ENCODE data around the gene OGDHL.
"Not testable (repeated sequence)": the region's sequence is repeated elsewhere in the genome, so short reads cannot be mapped to it uniquely, and the experiment has no call there.

Gene OGDHL

DNA sequence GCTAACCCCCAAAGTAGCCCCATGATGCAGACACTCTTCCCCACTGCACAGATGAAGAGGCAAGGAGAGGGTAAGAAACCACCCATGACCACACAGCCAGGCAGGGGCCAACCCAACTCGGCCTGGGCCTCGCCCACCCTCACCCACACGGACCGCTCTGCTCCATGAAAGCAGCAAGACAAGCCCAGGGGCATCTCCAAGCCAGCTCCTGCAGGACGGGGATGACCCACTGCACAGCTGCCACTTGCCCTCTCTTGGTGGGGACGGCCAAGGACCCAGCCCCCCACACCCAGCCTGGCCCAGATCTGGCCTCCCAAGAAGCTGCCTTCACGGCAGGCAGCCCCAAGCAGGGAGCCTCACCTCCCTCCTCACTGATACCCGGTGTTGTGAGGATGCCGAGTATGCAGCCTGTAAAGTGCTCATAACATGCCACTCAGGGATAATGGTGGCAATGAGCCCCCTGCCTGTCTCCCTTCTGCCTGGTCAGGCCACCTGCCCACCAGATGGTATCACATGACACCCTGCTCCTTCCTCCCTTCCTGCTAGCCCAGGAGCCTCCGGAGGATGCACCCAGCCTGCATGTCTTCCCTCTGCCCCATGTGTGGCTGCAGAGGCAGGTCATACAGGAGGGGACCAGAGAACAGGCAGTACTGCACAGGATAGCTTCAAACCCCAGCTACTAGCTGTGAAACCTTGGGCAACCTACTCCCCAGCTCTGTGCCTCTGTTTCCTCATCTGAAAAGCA, 23.3 kb downstream of the OGDHL start:
- no peak for DNase-seq

DNA sequence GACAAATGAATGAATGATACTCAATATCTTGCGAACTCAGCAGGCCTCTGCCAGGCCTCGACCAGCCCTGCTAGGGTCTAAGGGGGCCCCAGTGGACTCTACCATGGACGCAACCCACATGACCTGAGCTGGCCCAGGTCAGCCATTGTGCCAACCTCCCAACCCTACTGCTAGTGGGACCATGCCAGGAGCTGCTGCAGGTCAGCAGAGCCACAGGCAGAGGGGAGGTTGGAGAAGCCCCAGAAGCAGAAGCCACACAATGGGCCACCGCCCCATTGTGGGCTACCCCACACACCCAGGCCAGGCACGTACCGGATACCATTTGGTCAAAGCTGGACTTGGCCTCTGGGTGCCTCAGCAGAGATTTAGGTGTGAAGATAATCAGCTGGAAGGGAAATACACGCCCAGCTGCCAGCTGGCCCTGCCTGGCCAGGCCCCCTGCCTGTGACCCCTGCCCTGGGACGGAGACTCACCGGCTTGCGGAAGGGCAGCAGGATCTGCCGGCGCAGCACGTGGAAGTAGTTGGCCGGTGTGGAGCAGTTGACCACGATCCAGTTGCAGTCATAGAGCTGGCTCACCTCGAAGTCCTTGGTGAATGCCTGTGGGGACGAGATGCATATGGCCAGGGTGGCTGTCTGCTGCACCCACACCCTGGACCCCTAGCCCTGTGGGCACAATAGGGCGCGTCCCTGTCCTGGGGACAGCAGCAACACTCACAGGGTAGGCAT, 24.5 kb downstream of the OGDHL start:
- no peak for DNase-seq

DNA sequence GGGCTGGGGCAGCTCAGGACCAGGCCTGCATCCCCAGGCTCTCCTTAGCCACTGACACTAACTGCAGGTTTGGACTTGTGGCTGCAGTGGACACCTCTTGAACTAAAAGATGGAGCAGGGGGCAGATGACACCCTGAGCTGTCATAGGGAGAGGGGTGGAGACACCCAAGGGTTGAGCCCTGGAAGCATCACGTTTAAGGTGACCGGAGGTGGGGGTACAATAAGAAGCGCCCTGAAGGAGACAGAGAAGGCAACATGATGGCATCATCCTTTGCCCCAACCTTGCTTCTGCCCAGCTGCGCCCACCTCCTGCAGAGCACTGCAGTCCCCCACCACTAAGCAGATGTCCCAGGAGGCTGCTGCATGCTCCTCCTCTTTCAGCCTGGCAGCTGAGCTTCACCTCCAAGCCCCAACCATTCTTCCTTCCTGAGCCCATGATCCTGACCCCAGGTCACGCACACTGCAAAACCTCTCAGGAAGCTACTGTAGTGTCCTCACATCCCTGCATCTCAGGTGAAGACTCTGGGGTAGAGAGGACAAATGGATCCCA, 25.5 kb downstream of the OGDHL start:
- DNase-seq, result no peak

DNA sequence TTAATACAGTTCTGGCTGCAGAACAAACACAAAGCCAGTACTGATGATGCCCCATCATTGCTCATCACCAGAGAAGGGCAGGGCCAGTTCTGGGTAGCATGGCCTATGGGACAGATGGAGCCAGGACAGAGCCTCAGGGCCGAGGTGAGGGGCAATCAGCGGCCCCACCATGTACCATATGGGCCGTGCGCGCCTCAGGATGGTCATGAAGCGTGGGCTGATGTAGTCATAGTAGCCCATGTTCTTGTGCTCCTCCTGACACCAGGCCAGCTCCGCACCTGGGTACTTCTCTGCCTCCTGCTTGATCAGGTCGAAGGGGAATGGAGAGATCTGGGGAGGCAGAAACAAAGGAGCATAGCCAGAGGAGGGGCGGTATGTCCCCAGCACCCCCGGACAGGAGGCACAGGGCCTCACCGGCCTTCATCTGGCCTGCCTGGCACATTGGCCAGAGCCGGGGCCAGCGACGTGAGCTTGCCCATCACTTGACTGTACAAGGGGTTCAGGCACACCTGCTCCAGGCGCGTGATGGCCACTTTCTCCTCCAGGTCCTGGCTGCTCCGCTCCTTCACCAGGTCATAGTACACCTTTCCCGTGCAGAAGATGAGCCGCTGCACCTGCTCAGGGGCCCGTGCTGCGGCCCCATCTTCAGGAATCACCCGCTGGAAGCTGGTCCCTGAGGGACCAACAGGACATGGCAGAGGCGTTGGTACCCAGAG, 26.1 kb downstream of the OGDHL start:
- DNase-seq, result no peak

DNA sequence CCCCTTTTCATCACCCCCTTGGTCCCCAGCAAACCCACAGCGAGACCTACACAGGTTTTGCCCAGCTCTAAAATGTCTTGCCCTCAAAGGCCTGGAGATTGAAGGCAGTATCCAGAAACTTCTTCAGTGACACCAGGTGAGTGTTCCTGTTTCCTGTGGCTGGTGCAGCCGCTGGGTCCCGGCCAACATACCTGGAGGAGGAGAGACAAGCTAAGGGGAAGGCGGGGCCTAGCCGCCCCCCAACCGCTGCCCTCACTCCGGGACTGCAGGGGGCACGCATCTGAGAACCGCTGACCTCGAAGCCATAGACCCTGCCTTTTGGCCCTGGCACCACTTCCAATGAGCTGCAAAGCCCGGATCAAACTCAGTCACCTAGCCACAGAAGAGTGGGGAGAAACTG, 27.0 kb downstream of the OGDHL start:
- no peak for DNase-seq

DNA sequence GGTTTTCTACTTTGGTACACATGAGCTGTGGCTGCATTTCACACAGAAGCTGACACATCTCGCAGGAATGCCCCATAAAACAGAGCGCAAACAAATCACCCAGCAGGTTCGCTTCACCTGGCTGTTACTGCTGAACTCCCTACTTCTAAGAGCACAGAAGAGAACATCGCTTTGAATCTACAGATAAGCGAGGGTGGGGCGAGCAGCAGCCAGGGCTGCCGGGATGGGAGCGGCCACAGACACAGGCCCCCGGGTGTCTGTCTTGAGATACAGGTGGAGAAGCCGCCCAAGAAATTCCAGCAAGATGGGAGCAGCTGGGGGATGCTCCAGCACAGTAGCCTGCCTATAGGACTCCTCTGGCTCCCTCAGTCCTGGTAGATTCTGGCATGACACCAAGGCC, 27.4 kb downstream of the OGDHL start:
- DNase-seq, result no peak

DNA sequence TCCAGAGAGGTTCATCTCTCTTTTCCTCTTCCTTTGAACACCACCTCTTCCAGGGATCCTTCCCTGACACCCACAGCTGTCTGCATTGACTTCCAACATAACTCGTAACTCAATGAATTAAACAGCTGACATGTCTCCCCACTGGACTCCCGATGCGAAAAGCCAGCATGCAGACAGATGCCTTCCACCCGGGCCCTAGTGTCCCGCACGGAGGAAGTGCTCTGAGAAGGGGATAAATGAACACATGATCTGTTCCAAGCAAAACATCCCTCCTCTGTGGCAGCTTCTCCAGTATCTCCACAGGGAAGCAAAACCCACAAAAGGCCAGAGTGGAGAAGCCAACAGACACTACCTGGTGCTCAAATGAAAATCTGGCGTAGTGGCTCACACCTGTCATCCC, 28.3 kb downstream of the OGDHL start:
- DNase-seq, result no peak

DNA sequence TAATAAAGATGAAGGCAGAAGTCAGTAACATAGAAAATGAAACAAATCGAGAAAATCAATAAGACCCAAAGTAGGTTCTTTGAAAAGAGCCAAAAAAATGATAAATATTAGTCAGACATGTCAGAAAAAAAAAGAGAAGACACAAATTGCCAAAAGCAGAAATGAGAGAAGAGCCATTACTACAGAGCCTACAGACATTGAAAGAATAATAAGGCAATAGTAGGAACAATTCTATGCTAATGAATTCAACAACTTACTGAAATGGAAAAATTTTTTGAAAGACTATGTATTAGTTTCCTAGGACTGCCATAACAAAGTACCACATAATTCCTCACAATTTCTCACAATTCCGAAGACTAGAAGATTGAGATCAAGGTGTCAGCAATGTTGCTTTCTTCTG, 35.5 kb downstream of the OGDHL start:
- DNase-seq, result no peak

DNA sequence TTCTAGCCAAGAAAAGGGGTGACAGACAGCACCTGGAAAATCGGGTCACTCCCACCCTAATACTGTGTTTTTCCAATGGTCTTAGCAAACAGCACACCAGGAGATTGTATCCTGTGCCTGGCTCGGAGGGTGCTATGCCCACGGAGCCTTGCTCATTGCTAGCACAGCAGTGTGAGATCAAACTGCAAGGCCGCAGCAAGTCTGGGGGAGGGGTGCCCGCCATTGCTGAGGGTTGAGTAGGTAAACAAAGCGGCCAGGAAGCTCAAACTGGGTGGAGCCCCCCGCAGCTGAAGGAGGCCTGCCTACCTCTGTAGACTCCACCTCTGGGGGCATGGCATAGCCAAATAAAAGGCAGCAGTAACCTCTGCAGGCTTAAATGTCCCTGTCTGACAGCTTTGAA, 47.0 kb downstream of the OGDHL start:
- DNase-seq, result not testable (repeated sequence)

DNA sequence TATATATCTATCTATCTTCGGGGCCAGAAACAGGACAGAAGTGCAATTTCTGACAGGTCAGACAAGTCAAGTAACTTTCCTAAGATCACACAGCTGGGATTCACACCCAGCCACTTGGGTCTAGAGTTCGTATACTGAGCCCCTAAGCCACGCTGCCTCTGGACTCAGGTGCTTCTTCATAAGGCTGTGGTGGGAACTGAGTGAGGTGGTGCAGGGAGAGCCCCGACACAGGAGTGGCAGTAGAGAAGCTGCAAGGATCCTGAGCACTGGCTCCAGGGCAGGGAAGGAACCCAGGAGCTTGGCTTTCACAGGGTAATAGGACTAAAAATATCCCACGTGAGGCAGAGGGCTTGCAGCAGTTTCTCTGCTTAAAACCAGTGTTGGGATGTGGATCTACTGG, 48.9 kb downstream of the OGDHL start:
- no peak for DNase-seq

DNA sequence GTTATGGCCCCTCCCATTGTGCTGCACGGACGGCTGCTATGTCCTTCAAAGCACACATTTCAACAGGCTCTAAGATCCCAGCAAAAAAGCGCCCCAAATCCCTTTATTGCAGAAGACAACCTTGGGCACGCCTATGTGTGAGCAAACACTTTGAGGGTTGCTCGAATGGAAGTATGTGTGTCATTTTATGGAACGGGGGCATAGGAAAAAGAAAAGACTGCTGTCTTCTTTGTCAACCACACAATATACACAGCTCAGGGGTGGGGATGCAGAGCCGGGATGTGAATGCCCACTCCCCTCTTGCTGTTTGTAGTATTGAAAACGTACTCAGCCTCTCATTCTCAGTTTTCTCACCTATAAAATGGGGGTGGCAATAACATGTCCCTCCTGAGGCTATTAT, 50.6 kb downstream of the OGDHL start:
- DNase-seq, result no peak

DNA sequence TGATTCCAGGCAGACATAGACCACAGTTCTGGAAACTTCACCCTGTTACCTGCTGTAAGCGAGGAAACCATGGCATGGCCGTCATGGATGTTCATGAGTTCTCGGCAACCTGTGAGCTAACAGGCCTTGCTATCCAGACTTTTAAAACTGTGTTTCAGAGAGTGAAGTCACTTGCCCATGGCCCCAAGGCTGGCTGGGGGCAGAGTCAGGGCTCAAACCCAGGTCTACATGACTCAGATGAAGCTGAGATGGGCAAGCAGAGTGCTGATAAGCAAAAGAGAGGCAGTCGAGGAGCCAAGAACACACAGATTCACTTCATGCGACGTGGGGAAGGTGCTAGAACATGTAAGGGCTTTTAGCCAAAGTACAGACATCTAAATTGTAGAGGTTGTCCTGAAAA, 51.2 kb downstream of the OGDHL start:
- DNase-seq, result no peak

DNA sequence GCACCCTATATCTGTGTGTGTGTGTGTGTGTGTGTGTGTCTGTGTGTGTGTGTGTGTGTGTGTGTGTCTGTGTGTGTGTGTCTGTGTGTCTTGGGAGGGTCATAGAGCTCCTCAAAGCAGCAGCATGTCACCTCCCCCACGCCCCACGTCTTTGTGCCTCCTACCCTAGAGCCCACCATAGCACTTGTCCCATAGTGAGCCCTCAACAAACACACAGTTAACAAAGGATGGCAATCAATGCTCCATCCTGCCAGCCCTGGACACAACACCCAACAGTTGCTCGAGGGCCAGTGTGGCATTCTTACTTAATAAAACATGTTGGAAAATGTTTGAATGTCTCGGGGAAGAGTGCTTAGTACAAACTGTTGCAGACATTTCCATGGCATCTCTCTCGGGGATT, 52.2 kb downstream of the OGDHL start:
- DNase-seq, result no peak

DNA sequence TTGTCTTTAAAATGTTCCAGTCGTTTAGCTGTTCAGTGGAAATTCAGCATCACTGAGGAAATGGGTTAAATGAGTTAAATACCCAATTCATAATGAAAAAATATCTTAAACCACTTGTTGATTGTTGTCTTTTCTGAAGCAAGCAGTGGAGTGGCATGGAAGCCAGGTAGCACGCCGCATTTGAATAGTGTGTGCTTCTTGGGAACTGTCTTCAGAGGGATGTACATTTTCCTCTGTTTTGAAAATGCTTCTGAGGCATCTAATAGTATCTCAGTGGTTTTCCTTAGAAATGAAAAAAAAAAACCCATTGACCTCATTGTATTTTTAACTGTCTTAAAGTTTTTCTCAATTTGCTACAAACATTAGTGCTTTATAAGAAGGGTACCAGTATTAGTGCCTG, 54.5 kb downstream of the OGDHL start:
- DNase-seq, result no peak

DNA sequence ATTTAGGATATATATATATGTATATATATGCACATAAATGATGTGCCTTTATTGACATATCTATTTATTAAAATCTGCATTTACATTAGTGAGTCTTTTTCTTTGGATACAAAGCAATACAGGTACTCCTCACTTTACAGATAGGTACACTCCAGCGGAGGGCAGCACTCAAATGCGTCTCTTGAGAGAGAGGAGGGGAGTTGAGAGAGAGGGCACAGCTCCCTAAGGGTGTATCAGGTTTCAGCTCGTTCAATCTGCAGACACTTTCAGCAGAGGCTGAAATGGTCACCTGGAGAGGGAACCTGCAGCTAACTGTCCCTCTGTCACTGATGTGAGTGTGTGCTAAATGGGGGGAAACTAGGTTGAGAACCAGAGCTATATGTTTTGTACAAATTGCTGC, 61.1 kb downstream of the OGDHL start:
- no peak for DNase-seq

DNA sequence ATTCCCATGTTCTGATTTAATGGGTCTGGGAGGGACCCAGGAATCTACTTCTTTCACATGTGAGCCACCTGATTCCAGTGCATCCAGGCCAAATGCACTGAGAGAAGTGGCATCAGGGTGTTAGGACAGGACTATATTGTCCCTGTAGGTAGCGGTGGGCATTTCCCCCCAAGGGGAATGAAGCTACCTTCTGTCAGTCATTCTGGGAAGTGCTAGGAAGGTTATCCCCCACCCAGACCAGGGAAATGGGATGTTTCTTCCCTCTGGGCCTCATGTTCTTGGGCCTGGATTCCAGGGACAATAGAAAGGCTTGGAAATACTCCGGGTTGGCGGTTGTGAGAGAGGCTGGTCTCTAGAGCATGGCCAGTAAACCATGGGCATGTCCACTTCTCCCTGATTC, 61.9 kb downstream of the OGDHL start:
- no peak for DNase-seq

DNA sequence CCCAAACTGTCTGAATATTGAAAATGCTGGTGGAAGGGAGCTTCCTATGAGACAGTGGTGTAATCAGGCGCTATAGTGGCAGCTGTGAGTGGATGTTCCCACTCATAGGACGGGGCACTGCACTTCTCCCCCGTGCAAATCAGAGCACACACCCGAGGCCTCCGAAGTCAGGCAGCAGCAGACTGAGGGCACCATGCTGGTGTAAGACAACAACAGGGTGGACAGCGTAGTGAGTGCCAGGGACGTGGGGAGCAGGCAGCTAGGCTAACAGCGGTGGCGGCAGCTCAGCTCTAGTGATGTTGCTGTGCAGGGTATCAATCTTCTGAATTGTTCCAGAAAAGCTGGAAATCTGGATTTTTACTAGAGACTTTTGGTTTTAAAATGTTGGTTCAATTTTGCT, 63.4 kb downstream of the OGDHL start:
- DNase-seq, result no peak

DNA sequence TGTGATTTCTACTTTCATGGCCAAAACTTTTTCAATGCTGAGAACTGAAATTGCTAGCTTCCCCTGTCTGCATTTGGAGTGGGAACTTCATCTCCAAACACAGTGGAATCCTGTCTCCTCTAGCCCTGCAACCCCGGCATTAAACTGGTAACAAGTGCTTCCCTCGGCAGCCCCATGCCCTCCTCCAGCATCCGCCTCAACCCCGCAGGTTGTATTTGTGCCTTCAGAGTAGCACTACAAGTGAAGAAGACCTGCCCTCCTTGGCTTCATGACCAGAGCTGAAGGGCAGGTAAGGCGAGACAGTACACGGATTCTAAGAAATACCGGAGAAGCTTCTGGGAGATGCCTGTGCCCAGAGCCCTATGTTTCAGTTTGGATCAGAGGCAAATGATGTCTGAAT, 65.8 kb downstream of the OGDHL start:
- DNase-seq, result no peak

DNA sequence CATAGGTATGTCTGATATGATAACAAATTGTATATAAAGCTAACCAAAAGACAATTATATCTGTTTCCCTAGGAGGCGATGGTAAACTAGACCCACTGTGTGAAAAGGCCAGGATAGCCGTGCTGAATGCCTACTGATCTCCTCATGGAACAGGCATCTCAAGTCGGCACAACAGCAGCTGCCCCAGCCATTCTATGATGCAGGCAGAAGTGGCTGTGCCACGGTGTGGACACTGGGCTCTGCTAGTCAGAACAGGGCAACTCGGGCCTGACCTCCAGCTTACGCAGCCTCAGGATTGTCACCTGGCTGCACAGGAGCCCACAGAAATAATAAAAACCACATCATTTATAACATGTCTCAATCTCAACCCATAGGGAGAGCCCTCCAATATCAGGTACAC, 67.7 kb downstream of the OGDHL start:
- no peak for DNase-seq

DNA sequence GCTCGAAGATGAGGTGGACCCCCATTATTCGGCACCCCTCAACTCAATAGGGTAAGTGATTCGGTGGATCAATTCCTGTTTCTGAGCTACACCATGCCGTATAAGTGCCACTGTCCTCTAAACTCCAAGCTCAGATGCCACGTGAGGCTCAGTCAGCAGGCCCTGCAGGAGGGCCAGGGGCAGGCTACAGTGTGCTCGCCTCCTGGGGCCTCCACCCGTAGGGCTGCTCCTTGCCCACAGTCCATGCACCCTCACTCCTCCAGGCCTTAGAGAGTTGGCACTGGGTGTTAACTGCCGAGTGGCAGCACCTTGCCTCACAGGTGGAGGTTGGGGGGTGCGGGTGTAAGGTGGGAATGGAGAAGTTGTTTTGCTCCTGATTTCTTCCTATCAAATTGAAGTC, 70.5 kb downstream of the OGDHL start:
- DNase-seq, result no peak

DNA sequence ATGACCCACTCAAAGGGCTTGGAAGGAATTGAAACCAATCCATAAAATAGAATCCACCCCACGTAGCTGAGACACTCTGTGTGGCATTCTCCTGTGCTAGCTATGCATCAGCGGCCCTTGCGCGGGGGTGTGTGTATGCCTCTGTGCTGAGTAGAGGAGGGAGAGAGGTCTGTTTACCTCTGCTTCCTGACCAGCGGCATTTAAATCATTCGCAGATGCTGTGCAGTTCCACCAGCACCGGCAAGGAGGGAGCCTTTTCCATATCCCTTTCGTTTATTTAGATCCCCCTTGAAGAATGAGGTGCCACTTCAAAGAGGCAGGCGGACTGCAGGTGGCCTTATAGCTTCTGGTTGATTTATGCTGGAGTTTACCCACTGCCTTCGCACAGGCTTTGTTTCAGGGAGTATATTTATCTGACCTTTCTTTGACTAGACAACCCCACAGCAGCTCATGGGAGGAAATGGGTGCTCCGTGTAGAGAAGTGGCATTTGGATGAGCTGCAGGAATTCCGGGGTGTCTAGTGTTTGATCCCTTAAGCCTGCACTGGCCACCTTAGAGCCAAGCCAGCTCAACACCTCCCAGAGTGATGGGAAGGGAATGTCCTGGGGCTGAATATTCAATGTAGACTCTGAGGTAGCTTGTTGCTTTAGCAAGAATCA, 71.3 kb downstream of the OGDHL start:
- no peak for DNase-seq

DNA sequence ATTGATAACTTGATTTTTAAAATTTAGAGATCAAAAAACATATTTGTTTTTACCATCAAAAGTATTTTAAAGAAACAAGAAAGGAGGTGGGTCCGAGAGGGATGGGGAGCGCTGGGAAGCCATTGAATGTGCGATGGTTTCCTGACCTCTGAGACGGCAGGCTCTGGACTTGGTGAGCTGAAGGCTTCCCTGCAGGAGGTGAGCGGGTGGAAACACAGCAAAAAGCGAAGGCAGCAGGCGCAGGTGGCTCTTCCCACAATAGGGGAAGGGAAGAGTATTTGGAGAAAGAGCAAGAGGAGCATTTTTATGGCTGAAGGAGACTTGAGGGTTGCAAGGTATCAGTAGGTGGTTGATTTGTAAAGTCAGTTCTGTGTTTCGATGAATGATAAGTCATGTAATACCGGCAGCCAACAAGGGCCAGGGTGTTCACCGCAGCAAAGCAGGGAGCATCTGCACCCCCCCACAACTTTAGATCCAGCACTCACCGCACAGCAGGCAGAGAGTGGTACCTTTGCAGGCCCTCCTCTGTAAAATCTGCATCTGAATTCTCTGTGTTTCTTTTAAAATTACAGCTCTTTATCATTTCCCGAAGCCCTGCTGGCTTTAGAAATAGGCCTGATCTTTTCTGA, 72.1 kb downstream of the OGDHL start:
- DNase-seq, result no peak

DNA sequence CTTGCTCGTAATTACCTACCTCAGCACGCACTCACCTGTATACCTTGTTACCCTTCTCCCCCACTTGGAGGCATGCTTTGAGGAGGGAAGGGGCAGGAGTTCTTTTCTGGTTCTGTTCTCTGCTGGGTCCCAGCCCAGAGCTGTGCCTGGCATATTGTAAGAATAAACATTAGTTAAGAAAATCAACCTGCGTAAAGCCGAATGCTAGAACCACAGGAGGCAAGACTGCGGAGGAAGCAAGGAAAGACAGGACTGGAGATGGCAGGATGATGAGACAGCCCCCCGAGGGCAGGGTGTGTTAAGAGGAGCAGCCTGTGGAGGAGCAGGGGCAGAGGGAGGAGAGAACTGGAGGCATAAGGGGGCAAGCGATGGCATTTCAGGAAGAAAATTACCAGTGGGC, 73.2 kb downstream of the OGDHL start:
- no peak for DNase-seq

All from activated CD8-positive, alpha-beta memory T cell treated with anti-CD3 and anti-CD28 coated beads, Interleukin-2, amount 50 U/mL, for 48 hours (primary cell).